Hepatocyte (in vitro differentiated cells): ENCODE results near the gene NDUFB2. TPM values are rescaled to one million over a fixed set of nuclear protein-coding genes. Genes with fewer than 3 reads are reported as not detected.

Experiments
- DNase-seq: peaks from one replicate; pipeline ENCODE4 v3.0.0-alpha.2; 2016; ENCODE audit warnings: low spot score
- H2AFZ ChIP-seq: fragments of 200-600 bp; sonication (generic); 2 replicates; pipeline ENCODE4 v1.6.0; 2016; ENCODE audit warnings: antibody characterized with exemption, mild to moderate bottlenecking
- H3K27ac ChIP-seq: fragments of 200-600 bp; sonication (generic); 2 replicates; pipeline ENCODE4 v1.5.1; 2016; ENCODE audit warnings: mild to moderate bottlenecking
- H3K27me3 ChIP-seq: fragments of 200-600 bp; sonication (generic); 2 replicates; pipeline ENCODE4 v1.6.1; 2016
- H3K36me3 ChIP-seq: fragments of 200-600 bp; sonication (generic); replicated peaks from 2 replicates; pipeline ENCODE4 v1.5.1; 2016; ENCODE audit warnings: low read depth; ENCODE audit not compliant: insufficient read depth
- H3K4me1 ChIP-seq: fragments of 200-600 bp; sonication (generic); 2 replicates; pipeline ENCODE4 v1.5.1; 2016; ENCODE audit warnings: mild to moderate bottlenecking, moderate library complexity; ENCODE audit not compliant: insufficient read depth
- H3K4me2 ChIP-seq: fragments of 200-600 bp; sonication (generic); 2 replicates; pipeline ENCODE4 v1.6.0; 2016
- H3K4me3 ChIP-seq: fragments of 200-600 bp; sonication (generic); 2 replicates; pipeline ENCODE4 v1.5.1; 2016; ENCODE audit warnings: mild to moderate bottlenecking
- H3K79me2 ChIP-seq: fragments of 200-600 bp; sonication (generic); 2 replicates; pipeline ENCODE4 v1.6.0; 2017; ENCODE audit warnings: mild to moderate bottlenecking
- H3K9me2 ChIP-seq: fragments of 200-600 bp; sonication (generic); replicated peaks from 2 replicates; pipeline ENCODE4 v1.6.0; 2017; ENCODE audit warnings: mild to moderate bottlenecking; ENCODE audit not compliant: insufficient read depth
- H3K9me3 ChIP-seq: fragments of 200-600 bp; sonication (generic); 2 replicates; pipeline ENCODE4 v1.5.1; 2016; ENCODE audit warnings: low read depth, mild to moderate bottlenecking
- H4K20me1 ChIP-seq: fragments of 200-600 bp; sonication (generic); 2 replicates; pipeline ENCODE4 v1.6.0; 2016; ENCODE audit warnings: mild to moderate bottlenecking; ENCODE audit not compliant: insufficient read depth, poor library complexity, severe bottlenecking
- EZH2 ChIP-seq: fragments of 200-600 bp; sonication (generic); IDR thresholded peaks from 2 replicates; pipeline ENCODE4 v1.6.1; 2016; ENCODE audit warnings: antibody characterized with exemption, mild to moderate bottlenecking, borderline replicate concordance
- EZH2phosphoT487 ChIP-seq: fragments of 200-600 bp; sonication (generic); IDR thresholded peaks from one replicate; pipeline ENCODE4 v1.6.1; 2018; ENCODE audit warnings: antibody characterized with exemption, mild to moderate bottlenecking, low read depth, moderate library complexity; ENCODE audit not compliant: unreplicated experiment, severe bottlenecking
- whole genome bisulfite sequencing: methylation state at CpG from one replicate; pipeline ENCODE4 v1.1.6; 2016; ENCODE audit warnings: low lambda C conversion rate; ENCODE audit errors: missing lambda C conversion rate; 5-methylcytosine and 5-hydroxymethylcytosine counted together
- polyA plus RNA-seq: library from polyadenylated mRNA; unstranded; fragments of >200 nt; fragmentation: Nextera tagmentation; extraction: Ambion mirVana; gene quantifications from 2 replicates; pipeline ENCODE4 v1.2.1, GENCODE V29; 2016
- total RNA-seq: library from RNA; depleted of rRNA; stranded (reverse); fragments of >200 nt; gene quantifications from 2 replicates; pipeline ENCODE4 v1.2.3, GENCODE V29; 2014
- TF ChIP-seq, protein P1 (sequence below): fragments of 200-600 bp; sonication (generic); IDR thresholded peaks from 2 replicates; pipeline ENCODE4 v1.5.1; 2016; ENCODE audit warnings: antibody characterized with exemption, mild to moderate bottlenecking; ENCODE audit not compliant: poor library complexity

NDUFB2 gene
- total and polyA plus RNA-seq, 2 experiments from 2014 or later, result 372 to 379 TPM

- Histone ChIP-seq H3K27me3 (no peaks in the 10 kb centered on the region), H3K4me3 (no peak overlapping the region), H4K20me1 (no peaks in the 10 kb centered on the region), H3K9me3 (no peaks in the 10 kb centered on the region), H3K79me2 (no peaks in the 10 kb centered on the region), H3K36me3 (no peaks in the 10 kb centered on the region), H3K9me2 (no peaks in the 10 kb centered on the region), H3K27ac (no peak overlapping the region), H2AFZ (no peak overlapping the region), H3K4me1 (no peaks in the 10 kb centered on the region), H3K4me2 (no peak overlapping the region)
- 88% methylated on average over 20 of the region's 20 CpGs for WGBS
- no peak for DNase-seq
- no peak for TF ChIP-seq EZH2phosphoT487
- TF ChIP-seq, protein P1, sequence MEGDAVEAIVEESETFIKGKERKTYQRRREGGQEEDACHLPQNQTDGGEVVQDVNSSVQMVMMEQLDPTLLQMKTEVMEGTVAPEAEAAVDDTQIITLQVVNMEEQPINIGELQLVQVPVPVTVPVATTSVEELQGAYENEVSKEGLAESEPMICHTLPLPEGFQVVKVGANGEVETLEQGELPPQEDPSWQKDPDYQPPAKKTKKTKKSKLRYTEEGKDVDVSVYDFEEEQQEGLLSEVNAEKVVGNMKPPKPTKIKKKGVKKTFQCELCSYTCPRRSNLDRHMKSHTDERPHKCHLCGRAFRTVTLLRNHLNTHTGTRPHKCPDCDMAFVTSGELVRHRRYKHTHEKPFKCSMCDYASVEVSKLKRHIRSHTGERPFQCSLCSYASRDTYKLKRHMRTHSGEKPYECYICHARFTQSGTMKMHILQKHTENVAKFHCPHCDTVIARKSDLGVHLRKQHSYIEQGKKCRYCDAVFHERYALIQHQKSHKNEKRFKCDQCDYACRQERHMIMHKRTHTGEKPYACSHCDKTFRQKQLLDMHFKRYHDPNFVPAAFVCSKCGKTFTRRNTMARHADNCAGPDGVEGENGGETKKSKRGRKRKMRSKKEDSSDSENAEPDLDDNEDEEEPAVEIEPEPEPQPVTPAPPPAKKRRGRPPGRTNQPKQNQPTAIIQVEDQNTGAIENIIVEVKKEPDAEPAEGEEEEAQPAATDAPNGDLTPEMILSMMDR, result no peak
- TF ChIP-seq EZH2, result no peak
These were observed 12.2 kb upstream of the NDUFB2 start for GRCh38 chr7:140684066-140684950.

GRCh38 chr7:140685407-140686087 lies 11.0 kb upstream of the NDUFB2 start:
- H3K36me3 ChIP-seq, result no peaks in the 10 kb centered on the region
- no peak overlapping the region for H2AFZ ChIP-seq

GRCh38 chr7:140686921-140687320 lies 9.6 kb upstream of the NDUFB2 start:
- 95% methylated on average over 11 of the region's 11 CpGs for WGBS
- H3K4me2 ChIP-seq, result no peak overlapping the region

More at GRCh38 chr7:140685407-140686087, 11.0 kb upstream of the NDUFB2 start:
- H3K4me3 ChIP-seq, result no peak overlapping the region
- H3K4me1 ChIP-seq, result no peaks in the 10 kb centered on the region
- no peaks in the 10 kb centered on the region for H3K27me3 ChIP-seq
- no peak for DNase-seq
- TF ChIP-seq, protein P1, result no peak
- no peak for TF ChIP-seq EZH2
- no peak for TF ChIP-seq EZH2phosphoT487
- no peaks in the 10 kb centered on the region for H3K9me2 ChIP-seq
- H3K9me3 ChIP-seq, result no peaks in the 10 kb centered on the region
- no peak overlapping the region for H3K4me2 ChIP-seq
- H4K20me1 ChIP-seq, result no peaks in the 10 kb centered on the region
- no peak overlapping the region for H3K27ac ChIP-seq
- no peaks in the 10 kb centered on the region for H3K79me2 ChIP-seq
- WGBS, result 94% methylated on average over 10 of the region's 10 CpGs

More at GRCh38 chr7:140686921-140687320, 9.6 kb upstream of the NDUFB2 start:
- H3K4me1 ChIP-seq, result no peaks in the 10 kb centered on the region
- no peak overlapping the region for H3K27ac ChIP-seq
- no peak for DNase-seq
- no peaks in the 10 kb centered on the region for H3K9me2 ChIP-seq
- H3K36me3 ChIP-seq, result no peaks in the 10 kb centered on the region
- H2AFZ ChIP-seq, result no peak overlapping the region
- H3K79me2 ChIP-seq, result no peaks in the 10 kb centered on the region
- H3K9me3 ChIP-seq, result no peaks in the 10 kb centered on the region
- H4K20me1 ChIP-seq, result no peaks in the 10 kb centered on the region
- no peak overlapping the region for H3K4me3 ChIP-seq
- no peaks in the 10 kb centered on the region for H3K27me3 ChIP-seq
- TF ChIP-seq EZH2 (no peak), EZH2phosphoT487 (no peak)
- TF ChIP-seq, protein P1, result no peak
